ENCODE results near the gene NCKAP5.

GRCh38 chr2:133504566-133505505 is 63.4 kb downstream of the NCKAP5 start:
- no peak for TF ChIP-seq POLR2AphosphoS5 (IDR thresholded peaks at IDR 0.05; ENCODE audit: low read depth, low read length)
- no peak for TF ChIP-seq SIN3A (IDR thresholded peaks at IDR 0.05; ENCODE audit: borderline replicate concordance, insufficient read depth, low read length)
- no peak for TF ChIP-seq REST (IDR thresholded peaks at IDR 0.05; ENCODE audit: insufficient read depth in 1 of 2, low read depth in 2 of 2, low read length in 2 of 2)
- no peak for TF ChIP-seq TAF1 (IDR thresholded peaks at IDR 0.05; ENCODE audit: borderline replicate concordance, insufficient read depth, low read length)

Measured in PFSK-1 (cell line).